Osteocyte (in vitro differentiated cells): Measurements from ENCODE around the gene HLCS. TPM values are rescaled to one million over a fixed set of nuclear protein-coding genes. Genes with fewer than 3 reads are reported as not detected.
A peak's percentile ranks its signal among the peaks of the same experiment; 100 is the strongest.

ENCODE experiments used
- DNase-seq: peaks from one replicate; pipeline ENCODE4 v3.0.0; 2021; ENCODE audit warnings: mixed read lengths; ENCODE audit not compliant: unreplicated experiment; ENCODE audit errors: extremely low spot score
- H3K27ac Mint-ChIP-seq: one replicate; pipeline ENCODE4 v1.8.0; 2021; ENCODE audit warnings: mild to moderate bottlenecking, mixed read lengths; ENCODE audit not compliant: unreplicated experiment
- H3K27me3 Mint-ChIP-seq: one replicate; pipeline ENCODE4 v1.8.0; 2021; ENCODE audit warnings: mixed read lengths; ENCODE audit not compliant: unreplicated experiment
- H3K36me3 Mint-ChIP-seq: one replicate; pipeline ENCODE4 v1.8.0; 2021; ENCODE audit warnings: mixed read lengths; ENCODE audit not compliant: unreplicated experiment
- H3K4me1 Mint-ChIP-seq: one replicate; pipeline ENCODE4 v1.8.0; 2021; ENCODE audit warnings: mixed read lengths; ENCODE audit not compliant: unreplicated experiment
- H3K4me3 Mint-ChIP-seq: one replicate; pipeline ENCODE4 v1.8.0; 2021; ENCODE audit warnings: mild to moderate bottlenecking, moderate library complexity, mixed read lengths; ENCODE audit not compliant: unreplicated experiment
- H3K9me3 Mint-ChIP-seq: one replicate; pipeline ENCODE4 v1.8.0; 2021; ENCODE audit warnings: mixed read lengths; ENCODE audit not compliant: unreplicated experiment
- CTCF ChIP-seq: fragments of 200-600 bp; sonication (generic); IDR thresholded peaks from 2 replicates; pipeline ENCODE4 v1.5.0; 2021; ENCODE audit warnings: antibody characterized with exemption, mild to moderate bottlenecking, moderate library complexity
- total RNA-seq: library from RNA; stranded (reverse); gene quantifications from 2 replicates; pipeline ENCODE4 v1.2.1, GENCODE V29; 2021

HLCS gene
- total RNA-seq, 1 donor from 2014 or later = 26.7 TPM

GRCh38 chr21:36848730-36849274 is 117.7 kb downstream of the HLCS start:
- no peak for TF ChIP-seq CTCF
- Mint-ChIP-seq H3K27me3 (no peaks in the 10 kb centered on the region), H3K4me1 (peaks cover 68% of the 10 kb centered on the region), H3K36me3 (peaks cover 2% of the 10 kb centered on the region), H3K4me3 (no peak overlapping the region), H3K9me3 (no peaks in the 10 kb centered on the region), H3K27ac (peak overlapping the region; percentile 78)
- no peak for DNase-seq

- no peak for TF ChIP-seq CTCF
- peaks cover 2% of the 10 kb centered on the region for H3K36me3 Mint-ChIP-seq
- peaks cover 59% of the 10 kb centered on the region for H3K4me1 Mint-ChIP-seq
- no peak overlapping the region for H3K4me3 Mint-ChIP-seq
- no peak for DNase-seq
- H3K27me3 Mint-ChIP-seq = no peaks in the 10 kb centered on the region
- no peaks in the 10 kb centered on the region for H3K9me3 Mint-ChIP-seq
- peak overlapping the region; percentile 84 for H3K27ac Mint-ChIP-seq
These were observed 119.3 kb downstream of the HLCS start for GRCh38 chr21:36847189-36847588.

GRCh38 chr21:36846631-36847030 is 119.8 kb downstream of the HLCS start:
- Mint-ChIP-seq H3K27ac (peak overlapping the region; percentile 84), H3K4me3 (no peak overlapping the region), H3K9me3 (no peaks in the 10 kb centered on the region), H3K4me1 (peaks cover 62% of the 10 kb centered on the region), H3K27me3 (no peaks in the 10 kb centered on the region), H3K36me3 (peaks cover 2% of the 10 kb centered on the region)
- DNase-seq = no peak
- no peak for TF ChIP-seq CTCF

- H3K9me3 Mint-ChIP-seq = no peaks in the 10 kb centered on the region
- peaks cover 5% of the 10 kb centered on the region for H3K36me3 Mint-ChIP-seq
- TF ChIP-seq CTCF = no peak
- DNase-seq = no peak
- H3K4me3 Mint-ChIP-seq = no peak overlapping the region
- peaks cover 61% of the 10 kb centered on the region for H3K4me1 Mint-ChIP-seq
- H3K27me3 Mint-ChIP-seq = no peaks in the 10 kb centered on the region
- H3K27ac Mint-ChIP-seq = peak overlapping the region; percentile 84
These were observed 120.7 kb downstream of the HLCS start for GRCh38 chr21:36845790-36846189.

GRCh38 chr21:36845070-36845469 is 121.4 kb downstream of the HLCS start:
- Mint-ChIP-seq H3K27me3 (no peaks in the 10 kb centered on the region), H3K27ac (no peak overlapping the region), H3K9me3 (no peaks in the 10 kb centered on the region), H3K36me3 (peaks cover 5% of the 10 kb centered on the region), H3K4me1 (peaks cover 54% of the 10 kb centered on the region), H3K4me3 (no peak overlapping the region)
- no peak for TF ChIP-seq CTCF
- no peak for DNase-seq
